HG03457 (cell line): Measurements from ENCODE around the gene CAMK2G.

ENCODE experiments used
- ATAC-seq: cut with Tn5 transposase; IDR thresholded peaks from one replicate; pipeline ENCODE4 v1.9.1; 2021; ENCODE audit warnings: moderate number of reproducible peaks; ENCODE audit not compliant: unreplicated experiment

Gene CAMK2G

GRCh38 chr10:73779539-73780197 is 94.7 kb downstream of the CAMK2G start:
- no peak for ATAC-seq

GRCh38 chr10:73779018-73779417 is 95.3 kb downstream of the CAMK2G start:
- ATAC-seq: no peak

- no peak for ATAC-seq
These were observed 99.7 kb downstream of the CAMK2G start for GRCh38 chr10:73774637-73775036.

GRCh38 chr10:73773152-73773879 is 101.0 kb downstream of the CAMK2G start:
- peak; percentile 3 for ATAC-seq

- peak; percentile 41 for ATAC-seq
These were observed 101.8 kb downstream of the CAMK2G start for GRCh38 chr10:73772281-73773151.

- no peak for ATAC-seq
These were observed 102.6 kb downstream of the CAMK2G start for GRCh38 chr10:73771722-73772280.

GRCh38 chr10:73769396-73769795 is 105.0 kb downstream of the CAMK2G start:
- ATAC-seq: no peak

- no peak for ATAC-seq
These were observed 105.5 kb downstream of the CAMK2G start for GRCh38 chr10:73768881-73769280.

GRCh38 chr10:73765066-73765465 is 109.3 kb downstream of the CAMK2G start:
- ATAC-seq: no peak

- ATAC-seq: no peak
These were observed 111.0 kb downstream of the CAMK2G start for GRCh38 chr10:73763343-73763742.

GRCh38 chr10:73762915-73763314 is 111.4 kb downstream of the CAMK2G start:
- no peak for ATAC-seq
